Natural killer cell (primary cell): ENCODE measurements around the gene RXRB. TPM values are rescaled to one million over a fixed set of nuclear protein-coding genes. Genes with fewer than 3 reads are reported as not detected.

Experiments used
- ATAC-seq, 3 donors: fragments of 150-1000 bp in 2 of 3; fragments of 200-7000 bp in 1 of 3; cut with Tn5 transposase; 1 replicate in 1 of 3; 2 replicates in 2 of 3; pipeline ENCODE4 v1.10.0; 2021; ENCODE audit warnings: mild to moderate bottlenecking in 2 of 3, moderate library complexity in 2 of 3
- DNase-seq, 2 donors: peaks; one replicate each; pipeline versions ENCODE4 v3.0.0 to v3.0.0-alpha.2; 2013 to 2021; ENCODE audit warnings: mixed read lengths in 1 of 2
- H3K27ac ChIP-seq: one replicate; pipeline ENCODE4 v1.5.1; 2013; ENCODE audit warnings: mild to moderate bottlenecking, low read length
- H3K27me3 ChIP-seq: one replicate; pipeline ENCODE4 v1.6.1; 2013; ENCODE audit warnings: low read length; ENCODE audit not compliant: control insufficient read depth, insufficient read depth
- H3K36me3 ChIP-seq: one replicate; pipeline ENCODE4 v1.6.1; 2013; ENCODE audit warnings: low read length; ENCODE audit not compliant: control insufficient read depth, insufficient read depth
- H3K4me1 ChIP-seq: one replicate; pipeline ENCODE4 v1.6.1; 2013; ENCODE audit warnings: low read length; ENCODE audit not compliant: control insufficient read depth, insufficient read depth
- H3K4me3 ChIP-seq: one replicate; pipeline ENCODE4 v1.5.1; 2013; ENCODE audit warnings: low read length
- H3K9me3 ChIP-seq: one replicate; pipeline ENCODE4 v1.6.1; 2013; ENCODE audit warnings: low read length; ENCODE audit not compliant: control insufficient read depth, insufficient read depth
- H3K27ac Mint-ChIP-seq, 2 donors: one replicate each; pipeline ENCODE4 v1.8.0; 2022; ENCODE audit warnings: mild to moderate bottlenecking in 2 of 2, mixed read lengths in 2 of 2, moderate library complexity in 1 of 2
- H3K27me3 Mint-ChIP-seq, 2 donors: one replicate each; pipeline ENCODE4 v1.8.0; 2022; ENCODE audit warnings: low read depth in 2 of 2, mixed read lengths in 2 of 2
- H3K36me3 Mint-ChIP-seq: one replicate; pipeline ENCODE4 v1.8.0; 2022; ENCODE audit warnings: mixed read lengths
- H3K4me1 Mint-ChIP-seq, 2 donors: one replicate each; pipeline ENCODE4 v1.8.0; 2022; ENCODE audit warnings: mixed read lengths in 2 of 2
- H3K4me3 Mint-ChIP-seq: one replicate; pipeline ENCODE4 v1.8.0; 2022; ENCODE audit warnings: mild to moderate bottlenecking, moderate library complexity, mixed read lengths
- H3K9me3 Mint-ChIP-seq, 2 donors: one replicate each; pipeline ENCODE4 v1.8.0; 2022; ENCODE audit warnings: mixed read lengths in 2 of 2
- WGBS: methylation state at CpG from one replicate; pipeline ENCODE4 v1.1.7; 2013; ENCODE audit warnings: missing lambda C conversion rate; ENCODE audit not compliant: insufficient coverage; 5-methylcytosine and 5-hydroxymethylcytosine counted together
- intact Hi-C: fragments of 100-400 bp; cut with micrococcal nuclease; formaldehyde crosslinking; loops from one replicate; pipeline ENCODE4 v1.14.2; 2022
- total RNA-seq, 4 donors: library from RNA; stranded (reverse); fragments of 120-200 nt in 1 of 4; gene quantifications; one replicate each; pipeline versions ENCODE4 v1.2.3 to v1.2.4, GENCODE V29; 2013 to 2022
- TF ChIP-seq, protein P1 (sequence below): fragments of 200-600 bp; IDR thresholded peaks from one replicate; pipeline ENCODE4 v1.8.0; 2022; ENCODE audit warnings: antibody characterized with exemption

RXRB gene
- total RNA-seq, 3 donors from 2014 or later (not counting 1 experiment from before 2014, with no cell fraction given): 72.3 to 96.4 (median 73.9) TPM

DNA sequence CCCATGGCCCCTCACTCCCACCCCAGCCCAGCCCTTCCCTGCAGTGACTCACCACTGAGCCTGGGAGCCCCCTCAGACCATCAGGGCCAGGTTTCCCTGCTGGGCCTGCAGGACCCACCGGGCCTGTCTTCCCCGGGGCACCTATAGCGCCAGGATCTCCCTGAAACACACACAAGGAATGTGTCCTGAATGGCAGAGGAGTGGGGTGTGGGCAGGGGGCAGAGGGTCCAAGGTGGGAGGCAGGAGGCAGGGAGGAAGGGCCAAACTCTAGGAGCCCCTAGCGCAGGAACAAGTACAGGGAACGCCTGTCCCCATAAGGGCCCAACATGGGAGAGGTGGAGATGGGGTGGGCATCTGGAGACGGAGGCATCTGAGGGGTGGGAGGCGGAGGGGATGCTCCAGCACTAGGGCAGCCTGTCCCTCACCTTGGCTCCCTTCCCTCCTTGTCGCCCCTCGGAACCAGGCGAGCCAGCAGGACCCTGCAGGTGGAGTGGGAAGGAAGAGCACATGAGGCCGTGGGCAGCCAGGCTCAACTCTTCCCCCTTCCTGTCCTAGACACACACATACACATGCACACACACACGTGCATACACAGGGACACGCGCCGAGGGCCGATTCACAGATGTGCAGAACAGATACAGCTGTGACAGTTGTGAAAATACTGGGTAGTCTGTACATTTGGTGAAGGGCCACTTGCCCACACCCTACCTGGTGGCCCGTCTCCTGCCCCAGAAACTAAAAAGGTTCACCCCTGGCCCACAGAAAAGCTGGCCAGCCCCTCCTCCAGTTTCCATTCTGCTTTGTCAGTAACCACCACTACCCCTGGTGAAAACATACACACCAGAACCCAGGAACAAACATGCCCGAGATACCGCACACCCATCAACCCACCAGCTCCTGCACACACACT is 32.8 kb downstream of the RXRB start:
- intact Hi-C loops: no loop called here
- Histone ChIP-seq H3K27ac (no peak overlapping the region), H3K9me3 (no peaks in the 10 kb centered on the region), H3K27me3 (no peaks in the 10 kb centered on the region), H3K36me3 (no peaks in the 10 kb centered on the region), H3K4me3 (no peak overlapping the region), H3K4me1 (no peaks in the 10 kb centered on the region)
- H3K4me3 Mint-ChIP-seq: no peak overlapping the region
- H3K27me3 Mint-ChIP-seq: peaks cover 0 to 10% of the 10 kb centered on the region in 2 donors
- WGBS: 94% methylated on average over 16 of the region's 19 CpGs
- no peaks in the 10 kb centered on the region for H3K36me3 Mint-ChIP-seq
- TF ChIP-seq, protein P1, sequence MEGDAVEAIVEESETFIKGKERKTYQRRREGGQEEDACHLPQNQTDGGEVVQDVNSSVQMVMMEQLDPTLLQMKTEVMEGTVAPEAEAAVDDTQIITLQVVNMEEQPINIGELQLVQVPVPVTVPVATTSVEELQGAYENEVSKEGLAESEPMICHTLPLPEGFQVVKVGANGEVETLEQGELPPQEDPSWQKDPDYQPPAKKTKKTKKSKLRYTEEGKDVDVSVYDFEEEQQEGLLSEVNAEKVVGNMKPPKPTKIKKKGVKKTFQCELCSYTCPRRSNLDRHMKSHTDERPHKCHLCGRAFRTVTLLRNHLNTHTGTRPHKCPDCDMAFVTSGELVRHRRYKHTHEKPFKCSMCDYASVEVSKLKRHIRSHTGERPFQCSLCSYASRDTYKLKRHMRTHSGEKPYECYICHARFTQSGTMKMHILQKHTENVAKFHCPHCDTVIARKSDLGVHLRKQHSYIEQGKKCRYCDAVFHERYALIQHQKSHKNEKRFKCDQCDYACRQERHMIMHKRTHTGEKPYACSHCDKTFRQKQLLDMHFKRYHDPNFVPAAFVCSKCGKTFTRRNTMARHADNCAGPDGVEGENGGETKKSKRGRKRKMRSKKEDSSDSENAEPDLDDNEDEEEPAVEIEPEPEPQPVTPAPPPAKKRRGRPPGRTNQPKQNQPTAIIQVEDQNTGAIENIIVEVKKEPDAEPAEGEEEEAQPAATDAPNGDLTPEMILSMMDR: no peak
- H3K9me3 Mint-ChIP-seq: no peaks in the 10 kb centered on the region
- H3K4me1 Mint-ChIP-seq: no peaks in the 10 kb centered on the region
- ATAC-seq: no peak
- DNase-seq: no peak
- H3K27ac Mint-ChIP-seq: no peak overlapping the region

DNA sequence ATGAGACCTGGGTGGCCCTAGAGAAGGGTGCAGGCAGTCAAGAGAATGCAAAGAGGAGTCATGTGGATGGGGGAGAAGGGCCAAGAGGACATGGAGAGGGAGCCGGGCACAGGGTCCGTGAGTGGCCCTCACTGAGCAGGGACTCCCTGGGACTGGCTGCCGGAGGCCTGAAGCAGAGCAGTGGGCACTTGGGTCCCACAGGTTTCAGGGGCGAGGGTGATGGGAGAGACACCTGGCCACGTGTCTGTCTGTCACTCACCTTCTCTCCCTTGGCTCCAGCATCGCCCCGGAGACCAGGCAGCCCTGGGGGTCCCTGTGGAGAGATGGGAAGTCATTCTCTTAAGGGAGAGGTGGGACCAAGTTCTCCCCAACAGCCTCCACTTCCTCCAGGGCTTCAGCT is 33.7 kb downstream of the RXRB start:
- DNase-seq: no peak
- Mint-ChIP-seq H3K9me3 (no peaks in the 10 kb centered on the region), H3K36me3 (no peaks in the 10 kb centered on the region), H3K4me3 (no peak overlapping the region), H3K27ac (no peak overlapping the region), H3K27me3 (peaks cover 0 to 10% of the 10 kb centered on the region in 2 donors), H3K4me1 (peaks cover 2 to 3% of the 10 kb centered on the region in 2 donors)
- no peaks in the 10 kb centered on the region for H3K27me3 ChIP-seq
- no peak for ATAC-seq
- no peaks in the 10 kb centered on the region for H3K9me3 ChIP-seq
- TF ChIP-seq, protein P1: no peak
- no peak overlapping the region for H3K4me3 ChIP-seq
- H3K27ac ChIP-seq: no peak overlapping the region
- peaks cover 4% of the 10 kb centered on the region for H3K4me1 ChIP-seq
- intact Hi-C loops: no loop called here
- WGBS: 80% methylated on average over 5 of the region's 7 CpGs
- no peaks in the 10 kb centered on the region for H3K36me3 ChIP-seq

DNA sequence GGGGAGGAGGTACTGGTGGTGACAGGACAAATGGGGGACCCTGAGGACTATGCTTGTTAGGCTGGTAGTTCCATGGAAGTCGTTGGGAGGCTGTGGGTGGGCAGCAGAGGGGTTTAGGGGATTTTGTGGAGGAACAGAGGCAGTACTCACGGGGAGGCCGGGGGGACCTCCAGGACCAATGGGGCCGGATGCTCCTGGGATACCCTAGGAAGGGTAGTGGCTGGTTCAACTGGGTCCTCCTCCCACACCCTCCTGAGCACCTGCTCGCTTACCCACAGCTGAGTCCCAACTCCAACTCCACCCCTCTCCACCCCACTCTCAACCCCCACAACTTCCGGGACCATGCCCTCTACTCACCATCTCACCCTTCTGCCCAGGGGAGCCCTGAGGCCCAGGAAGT is 34.1 kb downstream of the RXRB start:
- 80% methylated on average over 6 of the region's 6 CpGs for WGBS
- Histone ChIP-seq H3K9me3 (no peaks in the 10 kb centered on the region), H3K27me3 (no peaks in the 10 kb centered on the region), H3K4me1 (peaks cover 8% of the 10 kb centered on the region), H3K27ac (no peak overlapping the region), H3K36me3 (no peaks in the 10 kb centered on the region), H3K4me3 (no peak overlapping the region)
- H3K27ac Mint-ChIP-seq: no peak overlapping the region
- H3K4me1 Mint-ChIP-seq: peaks cover 7 to 8% of the 10 kb centered on the region in 2 donors
- TF ChIP-seq, protein P1: no peak
- H3K36me3 Mint-ChIP-seq: no peaks in the 10 kb centered on the region
- H3K9me3 Mint-ChIP-seq: no peaks in the 10 kb centered on the region
- peaks cover 0 to 12% of the 10 kb centered on the region in 2 donors for H3K27me3 Mint-ChIP-seq
- no peak for DNase-seq
- no peak overlapping the region for H3K4me3 Mint-ChIP-seq
- intact Hi-C loops: no loop called here
- no peak for ATAC-seq
